T-helper 2 cell treated with Interferon-gamma antibody and Interleukin-4, amounts not matched to agents 100 ng/mL and 5 ng/mL, for 36 hours (primary cell): Measurements from ENCODE around the gene NFYC. TPM values are rescaled to one million over a fixed set of nuclear protein-coding genes. Genes with fewer than 3 reads are reported as not detected.
"Not testable (repeated sequence)": the region's sequence is repeated elsewhere in the genome, so short reads cannot be mapped to it uniquely, and the experiment has no call there.

Experiments used
- intact Hi-C: fragments of 100-400 bp; cut with micrococcal nuclease; formaldehyde crosslinking; loops from one replicate; pipeline ENCODE4 v1.15.1; 2023
- total RNA-seq: library from RNA; stranded (reverse); gene quantifications from 2 replicates; pipeline ENCODE4 v1.2.3, GENCODE V29; 2022

NFYC gene
- total RNA-seq, 1 donor from 2014 or later = 83.4 TPM

- intact Hi-C loops = loop anchor here (1.0 to 5.0 kb wide), 5 partner anchors 26 to 197 kb away; partner anchors contain the start of genes CITED4, NFYC and ZNF684
These were observed 26.0 kb upstream of the NFYC start, which contains the start of gene RIMS3 for GRCh38 chr1:40665335-40666171. Gene RIMS3 (minus strand): TSS chr1:40665682. CDS start chr1:40641925, 23,757 bp downstream.

GRCh38 chr1:40668769-40669525, 22.6 kb upstream of the NFYC start:
- intact Hi-C loops = loop anchor here (1.0 to 5.0 kb wide), 4 partner anchors 42 to 137 kb away; partner anchors contain the start of gene ZNF684

- intact Hi-C loops = no loop called here
These were observed 18.1 kb upstream of the NFYC start for GRCh38 chr1:40673452-40673851.

GRCh38 chr1:40676501-40676900, 15.0 kb upstream of the NFYC start:
- intact Hi-C loops = no loop called here

- intact Hi-C loops = no loop called here
These were observed 12.1 kb upstream of the NFYC start for GRCh38 chr1:40679165-40679953.

GRCh38 chr1:40684669-40685068, 6.8 kb upstream of the NFYC start:
- intact Hi-C loops = no loop called here

GRCh38 chr1:40687059-40687458, 4.4 kb upstream of the NFYC start:
- intact Hi-C loops = no loop called here

GRCh38 chr1:40687661-40688060, 3.8 kb upstream of the NFYC start:
- intact Hi-C loops = no loop called here

- intact Hi-C loops = loop anchor here (2.0 to 10.0 kb wide), 6 partner anchors 75 to 647 kb away; partner anchors contain the start of genes CAP1, CITED4 and ZNF684
These were observed 1.8 kb upstream of the NFYC start for GRCh38 chr1:40689737-40690136.

GRCh38 chr1:40690771-40691537, 550 bp upstream of the NFYC start:
- intact Hi-C loops = loop anchor here (1.0 to 10.0 kb wide), 8 partner anchors 26 to 649 kb away; partner anchors contain the start of genes CAP1, CITED4, EXO5 and RIMS3

- intact Hi-C loops = loop anchor here (1.0 to 10.0 kb wide), 7 partner anchors 17 to 650 kb away; partner anchors contain the start of genes CAP1, CITED4 and CTPS1
These were observed 958 bp downstream of the NFYC start for GRCh38 chr1:40692429-40692895.

- intact Hi-C loops = loop anchor here (5.0 to 10.0 kb wide), 5 partner anchors 71 to 651 kb away; partner anchors contain the start of genes CAP1 and CITED4
These were observed 1.9 kb downstream of the NFYC start for GRCh38 chr1:40693425-40693824.

GRCh38 chr1:40694353-40694874, 2.9 kb downstream of the NFYC start:
- intact Hi-C loops = loop anchor here (5.0 to 10.0 kb wide), 5 partner anchors 70 to 652 kb away; partner anchors contain the start of genes CAP1 and CITED4

- intact Hi-C loops = loop anchor here (10.0 kb wide), 2 partner anchors 69 to 311 kb away; no protein-coding TSS in a partner anchor
These were observed 4.8 kb downstream of the NFYC start for GRCh38 chr1:40696294-40696693.

- intact Hi-C loops = loop anchor here (10.0 kb wide), 2 partner anchors 67 to 313 kb away; no protein-coding TSS in a partner anchor
These were observed 5.9 kb downstream of the NFYC start for GRCh38 chr1:40697436-40697835.

- intact Hi-C loops = loop anchor here (10.0 kb wide), 2 partner anchors 65 to 315 kb away; no protein-coding TSS in a partner anchor
These were observed 8.3 kb downstream of the NFYC start for GRCh38 chr1:40699787-40700186.

- intact Hi-C loops = no loop called here
These were observed 10.2 kb downstream of the NFYC start for GRCh38 chr1:40701684-40702083.

- intact Hi-C loops = not testable (repeated sequence)
These were observed 11.3 kb downstream of the NFYC start for GRCh38 chr1:40702810-40703209.

GRCh38 chr1:40703316-40703715, 11.8 kb downstream of the NFYC start:
- intact Hi-C loops = no loop called here
